Central memory CD4-positive, alpha-beta T cell (primary cell): Measurements from ENCODE around the gene UGGT2.
"Not testable (repeated sequence)": the region's sequence is repeated elsewhere in the genome, so short reads cannot be mapped to it uniquely, and the experiment has no call there.

Experiments used
- DNase-seq: peaks from one replicate; pipeline ENCODE4 v3.0.0; 2022

The UGGT2 gene

DNA sequence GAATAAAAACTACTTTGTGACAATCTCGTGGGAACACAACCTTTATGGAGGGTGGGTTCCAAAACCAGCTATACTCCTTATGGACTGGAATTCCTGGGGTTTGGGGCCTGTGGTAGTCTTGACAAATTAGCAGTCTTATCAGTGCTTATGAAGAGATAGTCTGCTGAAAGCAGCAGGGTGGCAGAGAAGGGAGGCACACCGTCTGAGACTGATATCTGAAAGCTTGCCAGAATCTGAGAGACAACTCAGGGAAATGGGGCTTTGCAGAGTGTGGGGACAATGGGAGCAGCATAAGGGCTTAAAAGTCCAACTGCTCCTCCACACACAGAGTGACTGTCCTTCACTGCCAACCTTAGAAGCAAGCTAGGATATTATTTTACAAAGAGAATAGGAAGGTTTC lies 95.9 kb downstream of the UGGT2 start:
- DNase-seq = no peak

- no peak for DNase-seq
These were observed 96.5 kb downstream of the UGGT2 start for GRCh38 chr13:95956589-95957148.

GRCh38 chr13:95955719-95956118 lies 97.5 kb downstream of the UGGT2 start:
- no peak for DNase-seq

- DNase-seq = no peak
These were observed 97.9 kb downstream of the UGGT2 start for GRCh38 chr13:95955255-95955654.

GRCh38 chr13:95954266-95954665 lies 98.9 kb downstream of the UGGT2 start:
- DNase-seq = no peak

GRCh38 chr13:95950103-95950502 lies 103.1 kb downstream of the UGGT2 start:
- DNase-seq = no peak

GRCh38 chr13:95948656-95949055 lies 104.5 kb downstream of the UGGT2 start:
- no peak for DNase-seq

- DNase-seq = no peak
These were observed 115.4 kb downstream of the UGGT2 start for GRCh38 chr13:95937714-95938320.

DNA sequence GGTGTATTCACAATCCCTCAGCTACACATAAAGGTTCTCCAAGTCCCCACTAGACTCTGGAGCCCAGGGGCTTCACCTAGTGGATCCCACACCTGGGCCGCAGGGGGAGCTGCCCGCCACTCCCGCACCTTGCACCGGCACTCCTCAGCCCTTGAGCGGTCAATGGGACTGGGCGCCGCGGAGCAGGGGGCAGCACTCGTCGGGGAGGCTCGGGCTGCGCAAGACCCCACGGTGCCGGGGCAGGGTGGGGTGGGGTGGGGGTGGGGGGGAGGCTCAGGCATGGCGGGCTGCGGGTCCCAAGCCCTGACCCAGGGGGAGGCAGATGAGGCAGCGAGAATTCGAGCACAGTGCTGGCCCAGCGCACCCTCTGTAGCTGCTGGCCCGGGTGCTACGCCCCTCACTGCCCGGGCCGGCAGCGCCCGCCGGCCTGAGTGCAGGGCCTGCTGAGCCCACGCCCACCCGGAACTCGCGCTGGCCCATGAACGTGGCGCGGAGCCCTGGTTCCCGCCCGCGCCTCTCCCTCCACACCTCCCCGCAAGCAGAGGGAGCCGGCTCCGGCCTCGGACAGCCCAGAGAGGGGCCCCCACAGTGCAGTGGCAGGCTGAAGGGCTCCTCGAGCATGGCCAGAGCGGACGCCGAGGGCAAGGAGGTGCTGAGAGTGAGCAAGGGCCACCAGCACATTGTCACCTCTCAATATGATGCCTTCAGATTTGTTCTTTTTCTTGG lies 121.7 kb downstream of the UGGT2 start:
- no peak for DNase-seq

DNA sequence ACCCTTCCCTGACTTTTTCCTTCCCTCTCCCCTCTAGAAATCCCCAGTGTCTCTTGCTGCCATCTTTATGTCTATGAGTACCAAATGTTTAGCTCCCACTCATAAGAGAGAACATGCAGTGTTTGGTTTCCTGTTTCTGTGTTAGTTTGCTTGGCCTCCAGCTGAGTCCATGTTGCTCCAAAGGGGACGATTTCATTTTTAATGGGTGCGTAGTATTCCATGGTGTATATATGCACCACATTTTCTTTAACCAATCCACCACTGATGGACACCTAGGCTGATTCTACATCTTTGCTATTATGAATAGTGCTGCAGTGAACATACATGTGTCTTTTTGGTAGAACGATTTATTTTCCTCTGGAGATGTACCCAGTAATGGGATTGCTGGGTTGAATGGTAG lies 123.8 kb downstream of the UGGT2 start:
- no peak for DNase-seq

DNA sequence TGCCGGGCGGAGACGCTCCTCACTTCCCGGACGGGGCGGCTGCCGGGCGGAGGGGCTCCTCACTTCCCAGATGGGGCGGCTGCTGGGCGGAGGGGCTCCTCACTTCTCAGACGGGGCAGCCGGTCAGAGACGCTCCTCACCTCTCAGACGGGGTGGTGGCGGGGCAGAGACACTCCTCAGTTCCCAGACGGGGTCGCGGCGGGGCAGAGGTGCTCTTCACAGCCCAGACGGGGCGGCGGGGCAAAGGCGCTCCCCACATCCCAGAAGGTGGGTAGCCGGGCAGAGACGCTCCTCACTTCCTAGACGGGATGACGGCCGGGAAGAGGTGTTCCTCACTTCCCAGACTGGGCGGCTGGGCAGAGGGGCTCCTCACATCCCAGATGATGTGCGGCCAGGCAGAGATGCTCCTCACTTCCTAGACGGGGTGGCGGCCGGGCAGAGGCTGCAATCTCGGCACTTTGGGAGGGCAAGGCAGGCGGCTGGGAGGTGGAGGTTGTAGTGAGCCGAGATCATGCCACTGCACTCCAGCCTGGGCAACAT lies 124.8 kb downstream of the UGGT2 start:
- DNase-seq = not testable (repeated sequence)

DNA sequence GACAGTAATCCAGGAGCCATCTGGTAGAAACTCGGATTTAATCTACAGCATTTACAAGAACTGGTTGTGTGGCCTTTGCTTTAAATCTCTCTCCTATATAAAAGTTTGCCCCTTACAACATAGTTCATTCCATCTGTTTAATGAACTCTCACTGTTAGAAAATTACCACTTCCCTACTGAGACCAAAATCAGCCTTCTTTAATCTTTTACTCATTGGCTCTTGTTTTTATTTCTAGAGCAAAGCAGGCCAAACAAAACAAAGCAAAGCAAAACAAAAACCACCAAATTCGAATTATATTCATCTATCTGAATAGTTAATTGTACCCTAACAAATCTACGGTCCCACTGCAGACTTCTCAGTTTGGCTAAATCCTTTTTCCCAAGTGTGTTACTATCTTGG lies 127.0 kb downstream of the UGGT2 start:
- no peak for DNase-seq

- no peak for DNase-seq
These were observed 128.7 kb downstream of the UGGT2 start for GRCh38 chr13:95924389-95924994.

DNA sequence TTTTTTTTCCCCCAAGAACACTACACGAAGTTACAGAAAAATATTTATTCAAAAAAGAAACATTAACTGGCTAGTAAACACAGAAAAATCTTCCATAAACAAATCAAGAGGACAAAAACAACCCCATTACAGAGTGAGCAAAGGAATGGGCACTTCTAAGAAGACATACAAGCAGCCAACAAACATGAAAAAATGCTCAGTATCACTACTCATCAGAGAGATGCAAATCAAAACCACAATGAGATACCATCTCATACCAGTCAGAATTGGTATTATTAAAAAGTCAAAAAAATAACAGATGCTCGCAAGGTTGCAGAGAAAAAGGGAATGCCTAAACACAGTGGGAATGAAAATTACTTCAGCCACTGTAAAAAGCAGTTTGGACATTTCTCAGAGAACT lies 131.7 kb downstream of the UGGT2 start:
- no peak for DNase-seq

GRCh38 chr13:95920485-95920884 lies 132.7 kb downstream of the UGGT2 start:
- DNase-seq = no peak

DNA sequence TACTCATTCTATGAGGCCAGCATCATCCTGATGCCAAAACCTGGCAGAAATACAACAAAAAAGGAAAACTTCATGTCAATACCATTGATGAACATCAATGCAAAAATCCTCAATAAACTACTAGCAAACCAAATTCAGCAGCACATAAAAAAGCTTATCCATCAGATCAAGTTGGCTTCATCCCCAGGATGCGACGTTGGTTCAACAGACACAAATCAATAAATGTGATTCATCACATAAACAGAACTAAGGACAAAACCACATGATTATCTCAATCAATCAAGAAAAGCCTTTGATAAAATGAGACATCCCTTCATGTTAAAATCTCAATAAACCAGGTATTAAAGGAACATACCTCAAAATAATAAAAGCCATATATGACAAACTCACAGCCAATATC lies 134.3 kb downstream of the UGGT2 start:
- no peak for DNase-seq

- DNase-seq = no peak
These were observed 138.2 kb downstream of the UGGT2 start for GRCh38 chr13:95914991-95915501.

DNA sequence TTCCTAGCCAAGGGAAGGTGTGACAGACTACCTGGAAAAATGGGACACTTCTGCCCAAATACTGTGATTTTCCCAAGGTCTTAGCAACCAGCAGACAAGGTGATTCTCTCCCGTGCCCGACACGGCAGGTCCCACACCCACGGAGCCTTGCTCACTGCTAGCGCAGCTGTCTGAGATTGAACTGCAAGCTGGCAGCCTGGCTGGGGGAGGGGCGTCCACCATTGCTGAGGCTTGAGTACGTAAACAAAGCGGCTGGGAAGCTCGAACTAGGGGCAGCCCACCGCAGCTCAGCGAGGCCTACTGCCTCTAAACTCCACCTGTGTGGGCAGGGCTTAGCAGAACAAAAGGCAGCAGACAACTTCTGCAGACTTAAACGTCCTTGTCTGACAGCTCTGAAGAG lies 146.2 kb downstream of the UGGT2 start:
- no peak for DNase-seq

DNA sequence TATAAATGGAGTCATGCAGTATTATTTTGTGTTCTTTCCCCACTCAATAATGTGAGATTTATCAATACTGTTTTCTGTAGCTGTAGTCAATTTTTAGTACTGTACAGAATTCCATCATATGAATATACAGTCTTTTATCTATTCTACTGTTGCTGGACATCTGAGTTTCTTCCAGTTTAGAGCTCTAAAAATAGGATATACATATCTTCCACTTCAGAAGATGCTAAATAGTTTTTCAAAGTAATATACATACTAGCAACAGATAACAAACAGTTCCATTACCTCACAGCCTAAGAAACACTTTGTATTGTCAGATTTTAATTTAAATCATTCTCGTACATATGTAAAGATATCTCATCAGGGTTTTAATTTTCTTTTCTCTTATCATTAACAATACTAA lies 149.6 kb downstream of the UGGT2 start:
- no peak for DNase-seq

GRCh38 chr13:95902741-95903140 lies 150.5 kb downstream of the UGGT2 start:
- no peak for DNase-seq

DNA sequence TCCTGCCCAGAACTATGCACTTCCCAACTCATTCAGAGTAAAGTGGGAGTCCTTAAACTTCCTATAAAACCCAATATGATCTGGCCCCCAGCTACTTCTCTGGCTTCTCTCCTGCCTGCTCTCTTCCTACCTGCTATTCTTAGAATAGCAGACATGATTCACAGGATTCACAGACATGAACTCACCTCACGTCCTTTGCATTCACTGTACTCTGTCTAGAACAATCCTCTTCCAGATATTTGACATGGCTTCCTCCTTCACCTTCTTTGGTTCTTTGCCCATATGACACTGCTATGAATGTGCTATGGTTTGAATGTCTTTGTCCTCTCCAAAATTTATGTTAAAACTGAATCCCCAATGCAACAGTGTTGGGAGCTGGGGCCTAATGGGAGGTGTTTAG lies 154.9 kb downstream of the UGGT2 start:
- no peak for DNase-seq

- DNase-seq = no peak
These were observed 156.9 kb downstream of the UGGT2 start for GRCh38 chr13:95896301-95896700.

- no peak for DNase-seq
These were observed 159.3 kb downstream of the UGGT2 start for GRCh38 chr13:95893861-95894260.

DNA sequence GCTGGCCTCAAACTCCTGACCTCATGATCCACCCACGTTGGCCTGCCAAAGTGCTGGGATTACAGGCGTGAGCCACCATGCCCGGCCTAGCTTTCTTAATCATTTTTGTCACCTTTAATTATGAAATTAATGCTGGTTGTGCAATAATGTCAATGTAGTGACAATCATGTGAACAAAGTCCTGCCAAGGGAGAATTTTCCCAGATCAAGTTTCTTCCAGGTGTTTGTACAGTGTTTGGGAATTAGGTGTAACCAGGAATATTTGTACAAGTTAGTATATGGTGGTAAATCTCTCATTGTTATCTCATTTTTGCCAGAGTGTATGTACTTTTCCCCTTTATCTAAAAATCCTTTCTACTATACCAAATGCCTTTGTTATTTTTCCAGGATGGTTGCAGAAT lies 171.1 kb downstream of the UGGT2 start:
- no peak for DNase-seq
